Heart left ventricle (tissue), 16 donors: ENCODE results near the gene OR6C2. TPM values are rescaled to one million over a fixed set of nuclear protein-coding genes. Genes with fewer than 3 reads are reported as not detected.
"Not testable (repeated sequence)": the region's sequence is repeated elsewhere in the genome, so short reads cannot be mapped to it uniquely, and the experiment has no call there.

Experiments
- ATAC-seq, 4 donors: fragments of 200-7000 bp; cut with Tn5 transposase; one replicate each; pipeline ENCODE4 v1.9.1; 2020 to 2022; ENCODE audit warnings: moderate library complexity in 4 of 4, mild to moderate bottlenecking in 3 of 4, moderate number of reproducible peaks in 1 of 4
- DNase-seq, 5 donors: peaks; one replicate each; pipeline ENCODE4 v3.0.0-alpha.2; 2020
- H3K27ac ChIP-seq, 12 donors: fragments of 200-600 bp; sonication (generic) in 4 of 12; one replicate each; pipeline versions ENCODE4 v1.5.0 to v1.8.0; 2016 to 2022; ENCODE audit warnings: mild to moderate bottlenecking in 2 of 12
- H3K27me3 ChIP-seq, 9 donors: fragments of 200-600 bp; sonication (generic) in 2 of 9; one replicate each; pipeline versions ENCODE4 v1.5.1 to v1.8.0; 2016 to 2022; ENCODE audit warnings: mild to moderate bottlenecking in 3 of 9
- H3K36me3 ChIP-seq, 9 donors: fragments of 200-600 bp; sonication (generic) in 2 of 9; one replicate each; pipeline versions ENCODE4 v1.5.0 to v1.8.0; 2018 to 2022; ENCODE audit warnings: mild to moderate bottlenecking in 2 of 9
- H3K4me1 ChIP-seq, 12 donors: fragments of 200-600 bp; sonication (generic) in 4 of 12; one replicate each; pipeline versions ENCODE4 v1.5.0 to v1.8.0; 2016 to 2022; ENCODE audit warnings: mild to moderate bottlenecking in 3 of 12
- H3K4me3 ChIP-seq, 12 donors: fragments of 200-600 bp; sonication (generic) in 4 of 12; one replicate each; pipeline versions ENCODE4 v1.5.0 to v1.8.0; 2017 to 2022; ENCODE audit warnings: mild to moderate bottlenecking in 9 of 12, moderate library complexity in 4 of 12
- H3K9me3 ChIP-seq, 12 donors: fragments of 200-600 bp; sonication (generic) in 4 of 12; one replicate each; pipeline versions ENCODE4 v1.5.0 to v1.8.0; 2016 to 2022; ENCODE audit warnings: mild to moderate bottlenecking in 1 of 12
- POLR2A ChIP-seq, 2 donors: fragments of 450-650 bp; IDR thresholded peaks; one replicate each; pipeline ENCODE4 v1.6.1; 2017; ENCODE audit warnings: antibody characterized with exemption in 2 of 2, mild to moderate bottlenecking in 2 of 2, moderate library complexity in 2 of 2
- WGBS, 4 donors: extraction: QIAGEN DNeasy Blood & Tissue Kit in 2 of 4; methylation state at CpG; one replicate each; pipeline versions ENCODE4 v1.1.5 to v1.1.7; 2013 to 2018; 5-methylcytosine and 5-hydroxymethylcytosine counted together
- intact Hi-C, 10 donors: fragments of 100-400 bp; cut with DNase I; formaldehyde crosslinking; loops; one replicate each; pipeline versions ENCODE4 v1.11.1 to v1.14.2; 2022
- polyA plus RNA-seq, 2 donors: library from polyadenylated mRNA; stranded (reverse); fragments of 200-250 nt; gene quantifications; one replicate each; pipeline ENCODE4 v1.2.3, GENCODE V29; 2013
- total RNA-seq, 9 donors: library from RNA; depleted of rRNA in 2 of 9; stranded (reverse); fragments of >200 nt in 2 of 9; fragmentation: NEBNext Ultra II Directional in 3 of 9; extraction: Animal tissue kit (Norgen Biotek cat#: 25700) in 3 of 9; gene quantifications; one replicate each; pipeline versions ENCODE4 v1.1.0 to v1.2.4, GENCODE V29; 2016 to 2023
- TF ChIP-seq, protein P1 (sequence below), 12 donors: fragments of 200-600 bp; sonication (generic) in 4 of 12; IDR thresholded peaks; one replicate each; pipeline versions ENCODE4 v1.5.0 to v1.8.0; 2018 to 2022; ENCODE audit warnings: antibody characterized with exemption in 12 of 12, mild to moderate bottlenecking in 5 of 12
- donor health status: ischemic (EF 13 %, LVEDD 7.1; RV severe dilation, severe dysfunction).
- donor health status: healthy with polysubstance abuse.
- donor health status: DM: no; HTN: yes; CAD: no.
- donor health status: DM: no; HTN: no; CAD: no.
- donor health status: ischemic (EF 25% LVEDD 6.9; RV normal size, moderate dysfunction).
- donor health status: ischemic (EF 25% LVEDD 5.7; RV mildly dilated, moderate dysfunction).
- donor health status: healthy.
- donor health status: DM: yes; HTN: yes; CAD: no.
- donor health status: ischemic (EF 35%, LVEDD 5.7; RV mildly dilated, moderate dysfunction).
- donor health status: nonischemic (EF 11% LVEDD 7.7; RV severe dilation, severe dysfunction).
- donor health status: DM: yes; HTN: yes; CAD: no.
- donor health status: PGD.
- donor health status: ischemic (EF 29% LVEDD 5.4; RV normal size, mild dysfunction).
- donor health status: nonischemic (EF 23%, LVEDD 6.1; RV moderate dilation, normal function).

Gene OR6C2
- total and polyA plus RNA-seq, 11 donors: not detected

DNA sequence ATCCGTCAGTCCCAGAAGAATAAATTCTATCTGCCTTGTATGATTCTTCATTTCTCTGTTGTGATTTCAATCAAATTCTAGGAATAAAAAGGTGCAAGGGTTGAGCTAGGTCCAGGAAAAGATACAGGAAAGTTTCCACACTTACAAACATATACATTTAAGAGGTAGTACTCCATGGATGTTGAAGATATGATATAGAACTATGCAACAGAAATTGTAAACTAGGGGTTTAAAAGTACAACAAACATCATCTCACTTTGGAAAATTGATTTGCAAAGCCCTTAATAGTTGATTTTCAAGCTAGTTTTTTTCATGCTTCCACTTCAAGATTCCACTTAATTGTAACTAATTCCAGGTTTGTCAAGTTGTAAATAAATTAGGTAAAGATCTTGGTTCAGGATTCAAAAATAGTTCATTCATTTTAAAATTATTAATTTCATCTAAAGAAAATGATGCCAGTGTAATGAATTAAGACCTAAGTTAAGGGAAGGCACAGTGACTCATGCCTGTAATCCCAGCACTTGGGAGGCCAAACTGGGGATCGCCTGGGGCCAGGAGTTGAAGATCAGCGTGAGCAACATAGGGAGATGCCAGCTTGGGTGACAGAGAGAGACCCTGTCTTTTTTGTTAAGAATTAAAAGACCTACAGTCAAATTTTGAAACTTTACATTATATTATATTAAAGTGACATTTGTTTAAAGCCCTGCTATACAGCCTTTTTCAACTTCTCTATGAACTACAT lies 26.4 kb downstream of the OR6C2 start, which contains the start of gene OR6C70:
TSS of gene OR6C70 (minus strand) at position 51 of the 742 bp plus-strand sequence. CDS start at position 51, 0 bp downstream.
- peaks cover 0 to under 1% (median 0%) of the 10 kb centered on the region in 12 donors for H3K9me3 ChIP-seq
- DNase-seq: no peak
- ATAC-seq: no peak
- H3K4me3 ChIP-seq: no peak within 1 kb of the TSS
- no peaks in the 10 kb centered on the region for H3K36me3 ChIP-seq
- H3K27me3 ChIP-seq: no peaks in the 10 kb centered on the region
- TF ChIP-seq, protein P1, sequence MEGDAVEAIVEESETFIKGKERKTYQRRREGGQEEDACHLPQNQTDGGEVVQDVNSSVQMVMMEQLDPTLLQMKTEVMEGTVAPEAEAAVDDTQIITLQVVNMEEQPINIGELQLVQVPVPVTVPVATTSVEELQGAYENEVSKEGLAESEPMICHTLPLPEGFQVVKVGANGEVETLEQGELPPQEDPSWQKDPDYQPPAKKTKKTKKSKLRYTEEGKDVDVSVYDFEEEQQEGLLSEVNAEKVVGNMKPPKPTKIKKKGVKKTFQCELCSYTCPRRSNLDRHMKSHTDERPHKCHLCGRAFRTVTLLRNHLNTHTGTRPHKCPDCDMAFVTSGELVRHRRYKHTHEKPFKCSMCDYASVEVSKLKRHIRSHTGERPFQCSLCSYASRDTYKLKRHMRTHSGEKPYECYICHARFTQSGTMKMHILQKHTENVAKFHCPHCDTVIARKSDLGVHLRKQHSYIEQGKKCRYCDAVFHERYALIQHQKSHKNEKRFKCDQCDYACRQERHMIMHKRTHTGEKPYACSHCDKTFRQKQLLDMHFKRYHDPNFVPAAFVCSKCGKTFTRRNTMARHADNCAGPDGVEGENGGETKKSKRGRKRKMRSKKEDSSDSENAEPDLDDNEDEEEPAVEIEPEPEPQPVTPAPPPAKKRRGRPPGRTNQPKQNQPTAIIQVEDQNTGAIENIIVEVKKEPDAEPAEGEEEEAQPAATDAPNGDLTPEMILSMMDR (IDR thresholded peaks at IDR 0.05): no peak
- no peak for TF ChIP-seq POLR2A (IDR thresholded peaks at IDR 0.05)
- intact Hi-C loops: no loop called here
- no peak within 1 kb of the TSS for H3K27ac ChIP-seq
- 69 to 81% (median 79%) methylated on average over 3 of the region's 3 CpGs for WGBS, 4 donors
- no peaks in the 10 kb centered on the region for H3K4me1 ChIP-seq

DNA sequence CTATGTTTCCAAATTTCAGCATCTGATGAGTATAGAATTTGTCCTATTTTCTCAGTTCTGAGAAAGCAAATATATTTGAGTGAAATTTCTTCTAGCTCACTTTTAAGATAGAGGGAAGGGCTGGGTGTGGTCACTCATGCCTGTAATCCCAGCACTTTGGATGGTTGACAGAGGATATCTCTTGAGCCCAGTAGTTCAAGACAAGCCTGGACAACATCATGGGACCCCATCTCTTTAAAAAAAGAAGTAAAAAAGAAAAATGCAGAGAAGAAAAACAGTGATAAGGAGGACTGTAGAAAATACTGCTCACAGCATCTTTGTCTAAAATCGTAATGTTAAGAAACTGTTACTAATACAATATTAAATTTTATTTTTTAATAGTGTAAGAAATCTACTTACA lies 28.4 kb downstream of the OR6C2 start:
- intact Hi-C loops: no loop called here
- TF ChIP-seq, protein P1 (IDR thresholded peaks at IDR 0.05): no peak
- H3K4me3 ChIP-seq: no peak overlapping the region
- no peaks in the 10 kb centered on the region for H3K9me3 ChIP-seq
- no peak for DNase-seq
- H3K4me1 ChIP-seq: no peaks in the 10 kb centered on the region
- no peak for ATAC-seq
- no peaks in the 10 kb centered on the region for H3K27me3 ChIP-seq
- H3K36me3 ChIP-seq: no peaks in the 10 kb centered on the region
- H3K27ac ChIP-seq: no peak overlapping the region
- WGBS, 4 donors: 74 to 89% (median 83%) methylated on average over 1 of the region's 1 CpG

DNA sequence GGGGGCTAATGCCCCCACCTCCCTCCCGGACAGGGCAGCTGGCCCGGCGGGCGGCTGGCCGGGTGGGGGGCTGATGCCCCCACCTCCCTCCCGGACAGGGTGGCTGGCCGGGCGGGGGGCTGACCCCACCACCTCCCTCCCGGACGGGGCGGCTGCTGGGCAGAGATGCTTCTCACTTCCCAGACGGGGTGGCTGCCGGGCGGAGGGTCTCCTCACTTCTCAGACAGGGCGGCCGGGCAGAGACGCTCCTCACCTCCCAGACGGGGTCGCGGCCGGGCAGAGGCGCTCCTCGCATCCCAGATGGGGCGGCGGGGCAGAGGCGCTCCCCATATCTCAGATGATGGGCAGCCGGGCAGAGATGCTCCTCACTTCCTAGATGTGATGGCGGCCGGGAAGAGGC lies 35.3 kb downstream of the OR6C2 start:
- 91 to 96% (median 95%) methylated on average over 17 to 29 of the region's 29 CpGs; no CpG with 5 or more reads in 1 of the 4 donors for WGBS, 4 donors
- H3K4me1 ChIP-seq, H3K27me3 ChIP-seq, H3K36me3 ChIP-seq, ATAC-seq, H3K4me3 ChIP-seq, intact Hi-C loops, DNase-seq, H3K9me3 ChIP-seq, H3K27ac ChIP-seq: not testable (repeated sequence)

DNA sequence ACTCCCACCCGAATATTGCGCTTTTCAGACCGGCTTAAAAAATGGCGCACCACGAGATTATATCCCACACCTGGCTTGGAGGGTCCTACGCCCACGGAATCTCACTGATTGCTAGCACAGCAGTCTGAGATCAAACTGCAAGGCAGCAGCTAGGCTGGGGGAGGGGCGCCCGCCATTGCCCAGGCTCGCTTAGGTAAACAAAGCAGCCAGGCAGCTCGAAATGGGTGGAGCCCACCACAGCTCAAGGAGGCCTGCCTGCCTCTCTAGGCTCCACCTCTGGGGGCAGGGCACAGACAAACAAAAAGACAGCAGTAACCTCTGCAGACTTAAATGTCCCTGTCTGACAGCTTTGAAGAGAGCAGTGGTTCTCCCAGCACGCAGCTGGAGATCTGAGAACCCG lies 40.4 kb downstream of the OR6C2 start:
- ATAC-seq, H3K4me3 ChIP-seq, H3K27me3 ChIP-seq, H3K27ac ChIP-seq, H3K4me1 ChIP-seq, DNase-seq, intact Hi-C loops, H3K9me3 ChIP-seq, H3K36me3 ChIP-seq: not testable (repeated sequence)
- 76 to 91% (median 76%) methylated on average over 7 to 13 of the region's 13 CpGs; no CpG with 5 or more reads in 1 of the 4 donors for WGBS, 4 donors

DNA sequence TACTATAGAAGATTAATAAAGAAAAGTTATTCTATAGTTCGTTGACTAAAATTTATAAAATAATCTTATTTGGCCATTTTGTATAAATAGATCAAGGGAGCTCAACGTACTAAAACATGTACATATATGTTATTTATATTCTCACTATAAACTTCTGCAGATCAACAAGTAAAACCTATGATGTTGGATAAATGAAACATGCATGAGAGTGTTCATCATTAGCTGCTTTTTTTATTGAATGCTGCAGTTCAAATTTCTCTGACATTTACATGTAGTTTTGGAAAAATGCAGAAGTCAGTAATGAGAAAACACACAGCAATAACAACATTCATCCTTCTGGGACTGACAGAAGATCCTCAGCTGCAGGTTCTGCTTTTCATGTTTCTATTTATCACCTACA lies 48.2 kb downstream of the OR6C2 start, which contains the start of gene OR6C68:
TSS of gene OR6C68 (plus strand) at position 301 of the 400 bp plus-strand sequence. CDS start at position 301, 0 bp downstream.
- intact Hi-C loops: no loop called here
- DNase-seq (no peak), ATAC-seq (no peak)
- WGBS, 4 donors: 52 to 61% (median 56%) methylated on average over 2 of the region's 2 CpGs
- no peak within 1 kb of the TSS for H3K27ac ChIP-seq
- H3K9me3 ChIP-seq: no peaks in the 10 kb centered on the region
- H3K4me1 ChIP-seq: no peaks in the 10 kb centered on the region
- H3K27me3 ChIP-seq: no peaks in the 10 kb centered on the region
- TF ChIP-seq, protein P1 (IDR thresholded peaks at IDR 0.05): no peak
- no peak for TF ChIP-seq POLR2A (IDR thresholded peaks at IDR 0.05)
- no peaks in the 10 kb centered on the region for H3K36me3 ChIP-seq
- H3K4me3 ChIP-seq: no peak within 1 kb of the TSS
